ENCODE data around the gene OR2G2.

- TF ChIP-seq POLR2AphosphoS5 (IDR thresholded peaks at IDR 0.05; ENCODE audit: low read depth, low read length) (no peak), CTCF (IDR thresholded peaks at IDR 0.05) (no peak)
These were observed 13.5 kb upstream of the OR2G2 start for GRCh38 chr1:247574664-247575063.

All from Panc1 (cell line).